Measurements from ENCODE around the gene PNPLA6.

DNA sequence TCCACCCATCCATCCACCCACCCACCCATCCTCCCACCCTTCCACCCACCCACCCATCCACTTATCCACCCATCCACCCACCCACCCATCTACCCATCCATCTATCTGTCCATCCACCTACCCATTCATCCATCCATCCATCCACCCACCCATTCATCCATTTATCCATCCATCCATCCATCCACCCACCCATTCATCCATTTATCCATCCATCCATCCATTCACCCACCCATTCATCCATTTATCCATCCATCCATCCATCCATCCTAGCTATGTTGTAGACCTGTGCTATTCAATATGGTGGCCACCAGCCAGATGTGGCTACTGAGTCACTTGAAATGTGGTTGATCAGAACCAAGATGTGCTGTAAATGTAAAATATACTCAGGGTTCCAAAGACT, 65.2 kb downstream of the PNPLA6 start:
- TF ChIP-seq, protein P1, sequence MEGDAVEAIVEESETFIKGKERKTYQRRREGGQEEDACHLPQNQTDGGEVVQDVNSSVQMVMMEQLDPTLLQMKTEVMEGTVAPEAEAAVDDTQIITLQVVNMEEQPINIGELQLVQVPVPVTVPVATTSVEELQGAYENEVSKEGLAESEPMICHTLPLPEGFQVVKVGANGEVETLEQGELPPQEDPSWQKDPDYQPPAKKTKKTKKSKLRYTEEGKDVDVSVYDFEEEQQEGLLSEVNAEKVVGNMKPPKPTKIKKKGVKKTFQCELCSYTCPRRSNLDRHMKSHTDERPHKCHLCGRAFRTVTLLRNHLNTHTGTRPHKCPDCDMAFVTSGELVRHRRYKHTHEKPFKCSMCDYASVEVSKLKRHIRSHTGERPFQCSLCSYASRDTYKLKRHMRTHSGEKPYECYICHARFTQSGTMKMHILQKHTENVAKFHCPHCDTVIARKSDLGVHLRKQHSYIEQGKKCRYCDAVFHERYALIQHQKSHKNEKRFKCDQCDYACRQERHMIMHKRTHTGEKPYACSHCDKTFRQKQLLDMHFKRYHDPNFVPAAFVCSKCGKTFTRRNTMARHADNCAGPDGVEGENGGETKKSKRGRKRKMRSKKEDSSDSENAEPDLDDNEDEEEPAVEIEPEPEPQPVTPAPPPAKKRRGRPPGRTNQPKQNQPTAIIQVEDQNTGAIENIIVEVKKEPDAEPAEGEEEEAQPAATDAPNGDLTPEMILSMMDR (IDR thresholded peaks at IDR 0.05; ENCODE audit: low read depth, low read length): no peak
- no peak for TF ChIP-seq POLR2A (IDR thresholded peaks at IDR 0.05; ENCODE audit: extremely low read depth, insufficient read length)
